Measurements from ENCODE around the gene ERI3.

DNA sequence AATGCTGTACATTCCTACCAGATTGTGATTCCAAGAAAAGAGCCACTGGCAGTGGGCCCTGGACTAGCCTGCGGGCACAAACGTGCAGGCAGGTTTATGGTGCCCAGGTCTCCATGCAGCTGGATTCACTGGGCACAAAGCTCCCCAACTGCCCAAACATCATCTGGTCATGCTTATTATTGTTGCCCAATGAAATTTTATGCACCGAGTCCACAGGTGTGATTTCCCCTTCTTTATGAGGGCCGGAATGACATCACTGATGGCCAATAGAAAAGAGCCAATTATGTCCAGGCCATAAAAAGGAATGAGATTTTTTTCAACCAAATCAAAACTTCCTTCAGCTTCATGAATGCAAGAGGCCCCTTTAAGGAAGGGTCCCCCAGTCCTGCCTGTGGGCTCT is 66.2 kb downstream of the ERI3 start:
- TF ChIP-seq, protein P1, sequence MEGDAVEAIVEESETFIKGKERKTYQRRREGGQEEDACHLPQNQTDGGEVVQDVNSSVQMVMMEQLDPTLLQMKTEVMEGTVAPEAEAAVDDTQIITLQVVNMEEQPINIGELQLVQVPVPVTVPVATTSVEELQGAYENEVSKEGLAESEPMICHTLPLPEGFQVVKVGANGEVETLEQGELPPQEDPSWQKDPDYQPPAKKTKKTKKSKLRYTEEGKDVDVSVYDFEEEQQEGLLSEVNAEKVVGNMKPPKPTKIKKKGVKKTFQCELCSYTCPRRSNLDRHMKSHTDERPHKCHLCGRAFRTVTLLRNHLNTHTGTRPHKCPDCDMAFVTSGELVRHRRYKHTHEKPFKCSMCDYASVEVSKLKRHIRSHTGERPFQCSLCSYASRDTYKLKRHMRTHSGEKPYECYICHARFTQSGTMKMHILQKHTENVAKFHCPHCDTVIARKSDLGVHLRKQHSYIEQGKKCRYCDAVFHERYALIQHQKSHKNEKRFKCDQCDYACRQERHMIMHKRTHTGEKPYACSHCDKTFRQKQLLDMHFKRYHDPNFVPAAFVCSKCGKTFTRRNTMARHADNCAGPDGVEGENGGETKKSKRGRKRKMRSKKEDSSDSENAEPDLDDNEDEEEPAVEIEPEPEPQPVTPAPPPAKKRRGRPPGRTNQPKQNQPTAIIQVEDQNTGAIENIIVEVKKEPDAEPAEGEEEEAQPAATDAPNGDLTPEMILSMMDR (IDR thresholded peaks at IDR 0.05), result no peak
- no peak for TF ChIP-seq POLR2A (IDR thresholded peaks at IDR 0.05)
